Stimulated activated CD8-positive, alpha-beta memory T cell treated with anti-CD3 and anti-CD28 coated beads, Interleukin-7, amount 100 ng/mL, for 4 hours (primary cell): ENCODE results near the gene ALOXE3.

Source experiments
- DNase-seq, 2 donors: peaks; one replicate each; pipeline ENCODE4 v3.0.0-alpha.2; 2020; ENCODE audit warnings: low read depth in 2 of 2

ALOXE3 gene

DNA sequence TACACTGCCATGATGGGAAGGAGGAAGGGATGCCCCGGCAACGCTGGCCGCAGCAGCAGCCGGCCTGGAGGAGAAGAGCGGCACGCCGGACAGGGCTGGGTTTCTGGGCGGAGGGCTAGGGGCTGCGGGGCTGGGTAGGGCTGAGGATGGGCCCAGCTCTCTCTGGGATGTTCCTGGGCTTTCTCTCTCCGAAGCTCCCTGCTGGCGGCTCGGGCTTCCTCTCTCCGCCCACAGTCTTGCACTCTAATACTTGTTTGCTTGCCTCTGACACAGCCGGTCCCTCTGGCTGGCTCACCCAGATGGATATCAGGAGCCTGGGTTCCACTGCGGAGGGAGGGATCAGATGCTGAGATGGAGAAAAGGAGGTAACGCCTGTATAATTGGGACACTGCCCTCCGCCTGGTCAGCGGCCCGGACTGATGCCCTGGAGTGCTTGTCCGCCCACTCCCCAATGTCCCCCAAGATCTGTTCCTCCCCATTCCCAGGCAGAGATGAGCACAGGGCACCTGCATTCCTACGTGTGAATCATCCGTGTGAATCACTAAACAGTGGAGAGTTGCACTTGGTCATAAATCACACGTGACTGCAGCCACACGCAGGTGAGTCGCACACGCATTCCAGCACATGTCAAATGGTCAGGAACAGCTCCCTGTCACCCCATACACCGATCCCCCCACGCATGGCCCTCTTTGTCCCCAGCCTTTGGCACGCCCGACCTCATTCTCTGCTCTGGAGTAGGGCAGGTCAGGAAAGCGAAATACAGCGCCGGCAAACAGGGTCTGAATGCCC is at the start of gene ALOXE3:
TSS of gene ALOXE3 (minus strand) at position 535 of the 789 bp plus-strand sequence. CDS start at position 11, 524 bp downstream.
- DNase-seq, result no peak

DNA sequence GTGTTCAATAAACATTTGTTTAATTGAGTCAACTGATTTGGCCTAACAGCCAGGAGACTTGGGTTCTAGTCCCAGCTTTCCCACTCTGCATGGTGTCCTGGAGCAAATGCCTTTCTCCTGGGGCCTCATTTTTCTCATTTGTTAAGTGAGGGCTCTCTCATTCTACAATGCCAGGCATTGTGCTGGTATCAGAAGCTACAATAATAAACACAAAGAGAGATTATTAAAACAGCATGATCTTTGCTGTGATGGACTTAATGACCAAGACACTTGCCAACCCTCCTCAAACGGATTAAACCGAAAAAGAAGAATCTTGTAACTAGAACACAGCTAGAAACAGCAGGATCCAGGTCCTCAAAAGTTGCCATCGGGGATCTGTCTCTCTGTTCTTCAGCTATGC is 49.2 kb upstream of the ALOXE3 start:
- no peak for DNase-seq

GRCh38 chr17:8166731-8167130 is 48.4 kb upstream of the ALOXE3 start:
- no peak for DNase-seq

DNA sequence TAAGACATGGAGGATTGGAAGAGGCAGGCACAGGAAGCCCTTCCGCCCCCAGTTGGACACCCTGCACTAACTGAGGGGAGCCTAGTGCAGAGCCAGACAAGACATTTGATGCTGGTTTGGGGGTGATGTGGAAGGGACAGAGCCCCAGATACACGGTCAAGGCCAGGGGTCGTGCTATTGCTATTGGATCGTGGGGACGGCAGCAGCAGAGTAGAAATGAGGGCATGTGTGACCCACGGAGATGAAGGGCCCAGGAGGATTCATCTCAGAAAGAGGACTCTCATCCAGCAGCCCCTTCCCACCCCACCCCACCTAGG is 46.5 kb upstream of the ALOXE3 start:
- no peak for DNase-seq

GRCh38 chr17:8163978-8164814 is 45.9 kb upstream of the ALOXE3 start:
- peak in 1 of 2 donors; percentile 65 for DNase-seq

DNA sequence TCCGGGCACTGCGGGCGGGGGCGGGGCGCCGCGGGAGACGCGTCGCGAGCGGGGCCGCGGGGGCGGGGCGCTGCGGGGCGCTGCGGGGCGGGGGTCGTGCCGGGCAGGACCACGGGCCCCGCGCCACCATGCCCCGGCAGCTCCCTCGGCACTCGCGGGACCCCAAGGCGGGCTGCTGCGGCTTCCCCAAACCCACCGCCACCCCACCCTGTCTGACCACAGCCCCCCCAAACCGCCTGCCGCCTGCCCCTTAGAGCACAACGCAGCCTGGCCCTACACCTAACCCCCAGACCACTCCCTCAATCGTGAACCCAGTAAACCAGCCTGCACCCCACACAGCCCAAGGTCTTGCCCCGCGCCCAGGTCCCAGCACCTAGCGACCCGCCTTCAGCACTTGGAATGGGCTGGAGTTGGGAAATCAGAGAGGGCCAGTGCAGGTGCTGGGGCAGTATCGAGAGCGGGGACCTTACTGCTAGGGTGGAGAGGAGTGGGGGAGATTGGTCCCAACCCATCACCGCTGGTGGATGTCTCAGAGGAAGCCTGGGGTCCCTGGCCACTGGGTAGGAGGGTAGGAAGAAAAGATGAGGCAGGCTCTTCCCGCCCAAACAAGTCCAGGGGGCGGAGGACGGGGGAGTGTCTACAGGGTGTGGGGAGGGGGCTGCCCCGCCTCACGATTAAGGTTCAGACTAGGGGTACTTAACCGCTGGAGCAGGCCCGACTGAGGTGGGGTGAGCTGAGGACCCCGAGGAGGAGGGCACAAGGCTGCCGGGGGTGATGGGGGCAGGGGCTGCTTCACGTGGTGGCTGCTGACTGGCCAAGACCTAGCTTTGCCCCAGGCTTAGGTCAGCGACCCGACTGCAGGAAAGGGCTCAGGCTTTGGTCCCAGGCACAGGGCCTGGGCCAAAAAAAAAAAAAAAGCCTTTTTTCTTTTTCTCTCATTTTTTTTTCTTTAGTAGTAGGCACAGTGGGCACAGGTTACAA is 45.0 kb upstream of the ALOXE3 start:
- DNase-seq, result no peak

GRCh38 chr17:8162233-8162996 is 44.1 kb upstream of the ALOXE3 start, which contains the start of gene VAMP2:
Gene VAMP2, minus strand, starts transcription at chr17:8162948. Its CDS starts 69 bp downstream, at chr17:8162879.
- peak; percentile 50 to 81 for DNase-seq

DNA sequence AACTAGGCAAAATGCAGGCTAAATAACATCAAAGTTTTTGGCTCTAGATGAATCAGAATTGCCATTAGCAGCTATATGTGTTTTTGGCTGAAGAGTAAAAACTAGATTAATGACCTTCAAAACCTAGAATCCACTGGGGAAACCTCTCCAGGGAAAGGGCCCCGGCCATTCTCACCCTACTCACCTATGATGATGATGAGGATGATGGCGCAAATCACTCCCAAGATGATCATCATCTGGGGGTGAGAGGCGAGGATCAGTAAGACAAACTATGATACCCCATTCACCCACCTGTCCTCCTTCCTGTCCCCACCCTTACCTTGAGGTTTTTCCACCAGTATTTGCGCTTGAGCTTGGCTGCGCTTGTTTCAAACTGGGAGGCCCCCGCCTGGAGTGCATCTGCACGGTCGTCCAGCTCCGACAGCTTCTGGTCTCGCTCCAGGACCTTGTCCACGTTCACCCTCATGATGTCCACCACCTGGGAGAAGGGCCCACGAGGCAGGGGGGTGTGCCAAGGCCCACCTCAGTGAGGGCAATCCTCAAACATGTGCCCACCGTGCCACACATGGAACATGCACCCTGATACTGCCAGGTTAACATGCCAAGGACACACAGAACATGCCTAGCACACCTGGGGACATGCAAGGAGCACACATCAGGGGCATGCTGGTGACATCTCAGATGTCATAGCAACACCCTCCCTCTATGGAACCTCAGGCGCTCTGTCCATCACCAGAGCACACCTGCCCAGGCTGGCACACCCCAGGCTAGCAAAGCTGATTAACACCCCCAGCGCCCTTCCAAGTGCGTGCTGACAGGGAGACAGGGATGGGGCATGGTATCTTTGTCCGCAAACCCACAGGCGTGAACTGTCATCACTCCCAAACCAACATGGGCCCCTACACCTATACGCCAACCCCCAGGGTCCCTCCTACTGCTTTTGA is 43.2 kb upstream of the ALOXE3 start:
- no peak for DNase-seq

DNA sequence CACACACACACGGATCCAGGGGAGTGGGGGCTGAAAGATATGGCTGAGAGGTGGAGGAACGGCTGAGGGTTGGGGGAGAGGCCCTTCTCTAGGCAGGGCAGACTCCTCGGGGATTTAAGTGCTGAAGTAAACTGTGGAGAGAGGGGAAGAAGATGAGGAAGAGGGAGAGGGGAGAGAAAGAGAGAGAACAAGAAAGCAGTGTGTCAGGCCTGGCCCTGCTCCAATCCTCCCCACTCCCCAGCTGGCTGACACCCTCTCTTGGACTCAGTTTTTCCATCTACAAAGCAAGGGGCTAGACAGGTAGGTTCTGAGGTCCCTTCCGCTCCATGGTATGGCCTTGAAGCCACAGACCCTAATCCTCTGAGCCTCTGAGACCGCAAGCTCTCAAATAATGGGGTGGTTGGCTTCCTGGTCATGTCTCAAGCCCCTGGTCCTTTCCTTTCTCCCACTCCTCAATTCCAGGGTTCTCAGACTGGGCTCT is 42.5 kb upstream of the ALOXE3 start:
- no peak for DNase-seq

DNA sequence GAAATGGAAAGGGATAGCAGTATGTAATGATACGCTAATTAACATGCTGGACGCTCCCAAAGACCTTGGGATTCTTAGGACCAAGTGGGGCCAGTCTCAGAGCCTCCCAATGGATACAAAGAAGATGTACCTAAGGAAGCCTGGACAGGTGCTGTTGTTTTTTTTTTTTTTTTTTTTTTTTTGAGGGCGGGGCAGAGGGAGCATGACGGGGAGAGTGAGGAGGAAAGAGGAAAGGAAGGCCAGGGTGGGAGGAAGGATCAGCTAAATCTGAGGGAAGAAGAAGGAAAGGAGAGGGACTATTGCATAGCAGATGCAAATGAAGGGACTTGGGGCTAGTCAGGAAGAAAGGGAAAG is 41.9 kb upstream of the ALOXE3 start:
- DNase-seq, result no peak

- no peak for DNase-seq
These were observed 41.3 kb upstream of the ALOXE3 start for GRCh38 chr17:8159459-8160223.

DNA sequence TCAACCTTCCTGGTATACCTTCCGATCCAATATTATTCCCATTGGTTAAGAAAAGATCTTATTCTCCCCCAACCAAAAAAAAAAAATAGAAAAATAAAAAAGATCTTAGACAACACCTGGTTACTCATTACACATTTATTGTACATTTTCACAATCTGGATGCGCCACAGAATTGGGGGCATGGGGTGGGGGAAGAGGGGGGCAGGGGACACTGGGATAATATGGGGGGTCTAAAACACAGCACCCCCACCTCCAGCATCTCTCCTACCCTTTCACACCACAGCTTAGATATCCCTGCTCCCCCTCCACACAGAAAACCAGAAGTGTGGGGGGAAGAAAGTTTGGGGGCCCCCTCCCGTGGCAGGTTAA is 40.7 kb upstream of the ALOXE3 start:
- no peak for DNase-seq

DNA sequence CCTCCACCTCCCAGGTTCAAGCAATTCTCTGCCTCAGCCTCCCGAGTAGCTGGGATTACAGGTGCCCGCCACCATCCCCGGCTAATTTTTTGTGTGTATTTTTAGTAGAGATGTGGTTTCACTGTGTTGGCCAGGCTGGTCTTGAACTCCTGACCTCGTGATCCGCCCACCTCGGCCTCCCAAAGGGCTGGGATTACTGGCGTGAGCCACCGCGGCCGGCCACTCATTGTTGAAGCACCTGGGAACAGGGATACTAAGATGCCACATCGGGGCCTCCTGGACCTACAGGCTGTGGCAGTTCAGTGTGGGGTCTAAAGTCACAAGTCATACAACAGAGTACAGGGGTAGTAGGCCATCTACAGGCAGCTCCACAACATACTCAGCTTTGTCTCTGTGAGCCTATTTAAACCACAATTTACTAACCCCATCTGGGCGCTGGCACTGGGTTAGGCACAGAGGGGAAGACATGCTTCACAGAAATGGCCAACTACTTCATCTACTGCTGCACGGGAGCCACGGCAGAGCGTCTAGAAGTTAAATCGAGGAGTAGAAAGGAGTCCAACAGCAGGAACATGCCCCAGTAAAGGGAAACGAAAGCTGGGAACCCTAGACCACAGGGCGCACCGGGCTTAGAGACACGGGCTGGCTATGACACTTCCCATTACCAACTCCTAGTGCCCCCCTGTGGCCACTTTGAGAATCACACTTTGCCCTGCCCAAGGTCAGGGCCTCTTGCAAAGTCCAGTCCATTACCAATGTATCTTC is 40.1 kb upstream of the ALOXE3 start:
- peak; percentile 72 to 80 for DNase-seq

DNA sequence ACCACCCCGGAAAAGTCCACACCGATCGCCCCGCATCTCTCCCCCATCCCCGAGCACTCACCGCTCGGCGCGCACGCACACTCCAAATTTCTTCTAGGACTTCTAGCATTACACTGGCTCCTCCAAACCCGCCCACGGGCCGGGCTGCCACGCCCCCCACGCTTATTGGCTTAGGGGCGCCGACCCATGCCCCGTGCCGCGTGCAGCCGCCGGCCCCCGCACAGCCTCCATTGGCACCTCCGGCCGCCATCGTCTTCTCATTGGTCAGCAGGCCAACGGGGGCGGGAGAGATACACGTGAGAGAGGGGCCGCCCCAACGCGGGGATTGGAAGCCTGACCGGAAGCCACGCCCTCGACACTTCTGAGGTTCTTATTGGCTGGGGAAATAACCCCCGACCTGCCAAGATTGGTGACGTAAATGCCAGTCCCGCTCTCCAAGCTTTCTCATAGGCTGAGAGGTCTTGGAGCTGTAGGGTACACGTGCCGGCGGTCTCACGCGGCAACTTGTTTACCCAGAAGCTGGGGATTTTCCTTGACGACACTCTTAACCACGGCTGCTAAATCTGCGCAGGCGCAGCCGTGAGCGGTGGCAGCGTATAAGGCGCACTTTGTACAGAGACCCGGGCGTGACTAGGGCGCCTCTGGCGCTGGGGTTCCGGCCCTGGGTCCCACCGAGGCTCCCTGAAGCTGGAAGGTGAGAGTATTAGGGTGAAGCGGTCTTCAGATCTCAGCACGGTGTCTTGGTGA is 38.1 kb upstream of the ALOXE3 start:
- peak; percentile 100 for DNase-seq

DNA sequence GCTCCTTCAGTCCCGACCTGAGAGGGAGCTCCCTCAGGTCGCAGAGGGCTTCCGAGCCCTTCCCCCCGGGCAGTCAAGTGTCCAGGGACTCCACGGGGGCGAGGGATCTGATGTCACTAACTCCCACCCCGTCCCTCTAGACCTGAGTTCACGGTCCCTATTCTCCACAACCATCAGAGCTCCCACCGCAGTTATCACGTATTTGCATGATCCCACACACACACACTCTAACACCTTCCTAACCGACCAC is 37.6 kb upstream of the ALOXE3 start:
- no peak for DNase-seq

- DNase-seq, result no peak
These were observed 37.1 kb upstream of the ALOXE3 start for GRCh38 chr17:8155231-8155995.

DNA sequence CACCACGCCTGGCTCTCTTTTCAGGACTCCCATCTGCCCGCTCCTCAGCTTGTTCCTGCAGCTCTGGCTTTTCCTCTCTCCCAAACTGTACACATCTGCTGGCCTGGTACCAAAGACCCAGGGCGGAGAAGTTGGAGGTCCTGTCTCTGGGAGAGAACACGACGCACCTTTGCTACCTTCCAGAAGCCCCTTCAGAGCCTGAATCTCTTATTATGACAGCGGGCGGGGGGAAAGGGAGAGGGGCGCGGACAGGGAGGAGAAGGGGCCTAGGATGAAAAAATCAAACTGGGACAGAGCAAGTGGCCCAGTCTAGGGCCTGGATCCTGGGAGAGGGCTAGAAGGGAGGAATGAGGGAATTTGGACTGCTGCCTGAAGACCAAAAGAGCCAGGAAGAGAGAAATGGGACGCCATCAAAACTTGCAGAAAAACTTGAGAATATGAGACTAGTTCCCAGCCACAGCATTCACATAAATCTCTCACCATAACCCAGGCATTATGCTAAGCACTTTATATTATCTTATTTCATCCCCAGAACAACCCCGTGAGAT is 36.4 kb upstream of the ALOXE3 start:
- no peak for DNase-seq
